ENCODE measurements around the gene NR2C2. TPM values are rescaled to one million over a fixed set of nuclear protein-coding genes. Genes with fewer than 3 reads are reported as not detected.

The NR2C2 gene
- total RNA-seq, 2 donors from 2014 or later = 54.4 to 60.8 TPM

GRCh38 chr3:15011174-15011573 is 63.8 kb downstream of the NR2C2 start:
- DNase-seq = no peak
- H3K4me3 Mint-ChIP-seq = no peak overlapping the region

GRCh38 chr3:15014606-15015328 is 67.4 kb downstream of the NR2C2 start:
- Mint-ChIP-seq H3K4me1 (no peaks in the 10 kb centered on the region), H3K27me3 (ENCODE audit: insufficient read depth) (no peaks in the 10 kb centered on the region), H3K27ac (no peak overlapping the region), H3K36me3 (ENCODE audit: low read depth) (peaks cover 77% of the 10 kb centered on the region), H3K9me3 (no peaks in the 10 kb centered on the region), H3K4me3 (no peak overlapping the region)
- no peak overlapping the region for H3K4me3 ChIP-seq (ENCODE audit: low read length)
- H3K9me3 ChIP-seq (ENCODE audit: control insufficient read depth, low read length) = no peaks in the 10 kb centered on the region
- H3K4me1 ChIP-seq (ENCODE audit: control insufficient read depth, insufficient read depth, low read length) = no peaks in the 10 kb centered on the region
- no peak overlapping the region for H3K9ac ChIP-seq (ENCODE audit: extremely low read depth, low read length, poor library complexity, severe bottlenecking)
- 90 to 100% methylated on average over 2 to 3 of the region's 3 CpGs for WGBS, 2 experiments (ENCODE audit: insufficient coverage in 1 of 2, insufficient read length in 1 of 2)
- no peak for DNase-seq
- H3K36me3 ChIP-seq (ENCODE audit: control insufficient read depth, insufficient read depth, low read length) = peaks cover 77% of the 10 kb centered on the region
- H3K27me3 ChIP-seq (ENCODE audit: control insufficient read depth, insufficient read depth, low read length, poor library complexity, severe bottlenecking) = no peaks in the 10 kb centered on the region
- no peak overlapping the region for H3K27ac ChIP-seq (ENCODE audit: low read depth, low read length)
- no peak for TF ChIP-seq CTCF (conservative IDR thresholded peaks at IDR 0.05)

More at GRCh38 chr3:15011174-15011573, 63.8 kb downstream of the NR2C2 start:
- Mint-ChIP-seq H3K27ac (no peak overlapping the region), H3K36me3 (ENCODE audit: low read depth) (peaks cover 71% of the 10 kb centered on the region), H3K27me3 (ENCODE audit: insufficient read depth) (no peaks in the 10 kb centered on the region), H3K9me3 (no peaks in the 10 kb centered on the region), H3K4me1 (no peaks in the 10 kb centered on the region)
- Histone ChIP-seq H3K4me3 (ENCODE audit: low read length) (no peak overlapping the region), H3K4me1 (ENCODE audit: control insufficient read depth, insufficient read depth, low read length) (no peaks in the 10 kb centered on the region), H3K27ac (ENCODE audit: low read depth, low read length) (no peak overlapping the region), H3K9ac (ENCODE audit: extremely low read depth, low read length, poor library complexity, severe bottlenecking) (no peak overlapping the region), H3K27me3 (ENCODE audit: control insufficient read depth, insufficient read depth, low read length, poor library complexity, severe bottlenecking) (no peaks in the 10 kb centered on the region), H3K9me3 (ENCODE audit: control insufficient read depth, low read length) (no peaks in the 10 kb centered on the region), H3K36me3 (ENCODE audit: control insufficient read depth, insufficient read depth, low read length) (peaks cover 56% of the 10 kb centered on the region)
- no peak for TF ChIP-seq CTCF (conservative IDR thresholded peaks at IDR 0.05)
- 88 to 97% methylated on average over 5 of the region's 5 CpGs for WGBS, 2 experiments (ENCODE audit: insufficient coverage in 1 of 2, insufficient read length in 1 of 2)

- Histone ChIP-seq H3K36me3 (ENCODE audit: control insufficient read depth, insufficient read depth, low read length) (peaks cover 83% of the 10 kb centered on the region), H3K9me3 (ENCODE audit: control insufficient read depth, low read length) (no peaks in the 10 kb centered on the region), H3K9ac (ENCODE audit: extremely low read depth, low read length, poor library complexity, severe bottlenecking) (no peak overlapping the region), H3K27ac (ENCODE audit: low read depth, low read length) (no peak overlapping the region), H3K4me1 (ENCODE audit: control insufficient read depth, insufficient read depth, low read length) (no peaks in the 10 kb centered on the region), H3K27me3 (ENCODE audit: control insufficient read depth, insufficient read depth, low read length, poor library complexity, severe bottlenecking) (no peaks in the 10 kb centered on the region), H3K4me3 (ENCODE audit: low read length) (no peak overlapping the region)
- 98 to 100% methylated on average over 2 to 4 of the region's 4 CpGs for WGBS, 2 experiments (ENCODE audit: insufficient coverage in 1 of 2, insufficient read length in 1 of 2)
- DNase-seq = no peak
- Mint-ChIP-seq H3K27ac (no peak overlapping the region), H3K4me1 (no peaks in the 10 kb centered on the region), H3K9me3 (no peaks in the 10 kb centered on the region), H3K4me3 (no peak overlapping the region), H3K36me3 (ENCODE audit: low read depth) (peaks cover 77% of the 10 kb centered on the region), H3K27me3 (ENCODE audit: insufficient read depth) (no peaks in the 10 kb centered on the region)
- no peak for TF ChIP-seq CTCF (conservative IDR thresholded peaks at IDR 0.05)
Observed at GRCh38 chr3:15015456-15015855, 68.1 kb downstream of the NR2C2 start.

All from endodermal cell (in vitro differentiated cells).